WTC11 (cell line): ENCODE data around the gene ATL2.

Source experiments
- CTCF ChIP-seq: fragments of 200-600 bp; IDR thresholded peaks from 2 replicates; pipeline ENCODE4 v1.8.0; 2022; ENCODE audit warnings: antibody characterized with exemption
- JUN ChIP-seq: sonication (generic); formaldehyde crosslinking; IDR thresholded peaks from 2 replicates; pipeline ENCODE4 v1.8.0; 2023; ENCODE audit warnings: mild to moderate bottlenecking, missing genetic modification reagents
- KAT7 ChIP-seq: sonication (generic); formaldehyde crosslinking; IDR thresholded peaks from 2 replicates; pipeline ENCODE4 v1.8.1; 2023; ENCODE audit warnings: missing genetic modification reagents, mild to moderate bottlenecking, borderline replicate concordance
- TF ChIP-seq, protein P1 (sequence below): fragments of 250-450 bp; sonication (Bioruptor Pico); IDR thresholded peaks from 2 replicates; pipeline ENCODE4 v1.8.0; 2021; ENCODE audit warnings: mild to moderate bottlenecking
- TF ChIP-seq, protein P2 (sequence below): sonication (generic); formaldehyde crosslinking; IDR thresholded peaks from 2 replicates; pipeline ENCODE4 v1.8.1; 2023; ENCODE audit warnings: mild to moderate bottlenecking, missing genetic modification reagents
- TF ChIP-seq, protein P3 (sequence below): sonication (generic); formaldehyde crosslinking; IDR thresholded peaks from 2 replicates; pipeline ENCODE4 v1.8.1; 2023; ENCODE audit warnings: mild to moderate bottlenecking, moderate library complexity, missing genetic modification reagents

GRCh38 chr2:38398739-38399138, 21.7 kb upstream of the ATL2 start:
- TF ChIP-seq KAT7 (CRISPR knock-in tag) (no peak), CTCF (no peak), JUN (no peak)
- TF ChIP-seq, protein P1, sequence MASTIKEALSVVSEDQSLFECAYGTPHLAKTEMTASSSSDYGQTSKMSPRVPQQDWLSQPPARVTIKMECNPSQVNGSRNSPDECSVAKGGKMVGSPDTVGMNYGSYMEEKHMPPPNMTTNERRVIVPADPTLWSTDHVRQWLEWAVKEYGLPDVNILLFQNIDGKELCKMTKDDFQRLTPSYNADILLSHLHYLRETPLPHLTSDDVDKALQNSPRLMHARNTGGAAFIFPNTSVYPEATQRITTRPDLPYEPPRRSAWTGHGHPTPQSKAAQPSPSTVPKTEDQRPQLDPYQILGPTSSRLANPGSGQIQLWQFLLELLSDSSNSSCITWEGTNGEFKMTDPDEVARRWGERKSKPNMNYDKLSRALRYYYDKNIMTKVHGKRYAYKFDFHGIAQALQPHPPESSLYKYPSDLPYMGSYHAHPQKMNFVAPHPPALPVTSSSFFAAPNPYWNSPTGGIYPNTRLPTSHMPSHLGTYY (CRISPR knock-in tag) = no peak
- TF ChIP-seq, protein P2, sequence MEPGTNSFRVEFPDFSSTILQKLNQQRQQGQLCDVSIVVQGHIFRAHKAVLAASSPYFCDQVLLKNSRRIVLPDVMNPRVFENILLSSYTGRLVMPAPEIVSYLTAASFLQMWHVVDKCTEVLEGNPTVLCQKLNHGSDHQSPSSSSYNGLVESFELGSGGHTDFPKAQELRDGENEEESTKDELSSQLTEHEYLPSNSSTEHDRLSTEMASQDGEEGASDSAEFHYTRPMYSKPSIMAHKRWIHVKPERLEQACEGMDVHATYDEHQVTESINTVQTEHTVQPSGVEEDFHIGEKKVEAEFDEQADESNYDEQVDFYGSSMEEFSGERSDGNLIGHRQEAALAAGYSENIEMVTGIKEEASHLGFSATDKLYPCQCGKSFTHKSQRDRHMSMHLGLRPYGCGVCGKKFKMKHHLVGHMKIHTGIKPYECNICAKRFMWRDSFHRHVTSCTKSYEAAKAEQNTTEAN (CRISPR knock-in tag) = no peak
- TF ChIP-seq, protein P3, sequence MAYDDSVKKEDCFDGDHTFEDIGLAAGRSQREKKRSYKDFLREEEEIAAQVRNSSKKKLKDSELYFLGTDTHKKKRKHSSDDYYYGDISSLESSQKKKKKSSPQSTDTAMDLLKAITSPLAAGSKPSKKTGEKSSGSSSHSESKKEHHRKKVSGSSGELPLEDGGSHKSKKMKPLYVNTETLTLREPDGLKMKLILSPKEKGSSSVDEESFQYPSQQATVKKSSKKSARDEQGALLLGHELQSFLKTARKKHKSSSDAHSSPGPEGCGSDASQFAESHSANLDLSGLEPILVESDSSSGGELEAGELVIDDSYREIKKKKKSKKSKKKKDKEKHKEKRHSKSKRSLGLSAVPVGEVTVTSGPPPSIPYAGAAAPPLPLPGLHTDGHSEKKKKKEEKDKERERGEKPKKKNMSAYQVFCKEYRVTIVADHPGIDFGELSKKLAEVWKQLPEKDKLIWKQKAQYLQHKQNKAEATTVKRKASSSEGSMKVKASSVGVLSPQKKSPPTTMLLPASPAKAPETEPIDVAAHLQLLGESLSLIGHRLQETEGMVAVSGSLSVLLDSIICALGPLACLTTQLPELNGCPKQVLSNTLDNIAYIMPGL (CRISPR knock-in tag) = no peak
